Esophagus muscularis mucosa (tissue), 4 donors: Measurements from ENCODE around the gene ACADS. TPM values are rescaled to one million over a fixed set of nuclear protein-coding genes. Genes with fewer than 3 reads are reported as not detected.
A peak's percentile ranks its signal among the peaks of the same experiment; 100 is the strongest.

ENCODE experiments used
- DNase-seq: peaks from one replicate; pipeline ENCODE4 v3.0.0-alpha.2; 2017; ENCODE audit errors: extremely low spot score
- H3K27ac ChIP-seq, 4 donors: fragments of 200-600 bp; sonication (generic); replicated peaks in 1 of 4; 1 replicate in 3 of 4; 2 replicates in 1 of 4; pipeline ENCODE4 v1.5.1; 2016 to 2019; ENCODE audit warnings: mild to moderate bottlenecking in 1 of 4
- H3K27me3 ChIP-seq, 4 donors: fragments of 200-600 bp; sonication (generic); one replicate each; pipeline versions ENCODE4 v1.5.1 to v1.6.0; 2016 to 2019
- H3K36me3 ChIP-seq, 4 donors: fragments of 200-600 bp; sonication (generic); one replicate each; pipeline ENCODE4 v1.5.1; 2016 to 2019
- H3K4me1 ChIP-seq, 4 donors: fragments of 200-600 bp; sonication (generic); one replicate each; pipeline ENCODE4 v1.5.1; 2016 to 2019
- H3K4me3 ChIP-seq, 4 donors: fragments of 200-600 bp; sonication (generic); 1 replicate in 2 of 4; 2 replicates in 2 of 4; pipeline ENCODE4 v1.5.1; 2016 to 2019; ENCODE audit warnings: mild to moderate bottlenecking in 4 of 4, moderate library complexity in 1 of 4
- H3K9me3 ChIP-seq, 4 donors: fragments of 200-600 bp; sonication (generic); 1 replicate in 3 of 4; 2 replicates in 1 of 4; pipeline ENCODE4 v1.5.1; 2016 to 2019
- EP300 ChIP-seq: sonication (generic); formaldehyde crosslinking; IDR thresholded peaks from one replicate; pipeline ENCODE4 v1.6.1; 2017; ENCODE audit warnings: antibody characterized with exemption
- POLR2A ChIP-seq: fragments of 450-650 bp; IDR thresholded peaks from one replicate; pipeline ENCODE4 v1.6.1; 2017; ENCODE audit warnings: antibody characterized with exemption, moderate library complexity, mild to moderate bottlenecking, low read depth
- POLR2AphosphoS5 ChIP-seq, 2 donors: sonication (generic); formaldehyde crosslinking; IDR thresholded peaks; one replicate each; pipeline ENCODE4 v1.6.1; 2017; ENCODE audit warnings: antibody characterized with exemption in 2 of 2
- WGBS: methylation state at CpG from one replicate; pipeline ENCODE4 v1.1.5; 2018; 5-methylcytosine and 5-hydroxymethylcytosine counted together
- intact Hi-C: fragments of 100-400 bp; cut with DNase I; formaldehyde crosslinking; loops from one replicate; pipeline ENCODE4 v1.15.1; 2023
- total RNA-seq, 4 donors: library from RNA; depleted of rRNA; stranded (reverse); fragments of >200 nt; gene quantifications; one replicate each; pipeline versions ENCODE4 v1.1.0 to v1.2.1, GENCODE V29; 2016
- TF ChIP-seq, protein P1 (sequence below), 3 experiments: fragments of 200-600 bp in 2 of 3; fragments of 450-650 bp in 1 of 3; sonication (generic) in 2 of 3; IDR thresholded peaks; one replicate each; pipeline ENCODE4 v1.5.1; 2017 to 2019; ENCODE audit warnings: antibody characterized with exemption in 3 of 3, mild to moderate bottlenecking in 2 of 3, moderate library complexity in 1 of 3

ACADS gene
- total RNA-seq, 4 donors from 2014 or later = 31.6 to 64.2 (median 46.0) TPM

DNA sequence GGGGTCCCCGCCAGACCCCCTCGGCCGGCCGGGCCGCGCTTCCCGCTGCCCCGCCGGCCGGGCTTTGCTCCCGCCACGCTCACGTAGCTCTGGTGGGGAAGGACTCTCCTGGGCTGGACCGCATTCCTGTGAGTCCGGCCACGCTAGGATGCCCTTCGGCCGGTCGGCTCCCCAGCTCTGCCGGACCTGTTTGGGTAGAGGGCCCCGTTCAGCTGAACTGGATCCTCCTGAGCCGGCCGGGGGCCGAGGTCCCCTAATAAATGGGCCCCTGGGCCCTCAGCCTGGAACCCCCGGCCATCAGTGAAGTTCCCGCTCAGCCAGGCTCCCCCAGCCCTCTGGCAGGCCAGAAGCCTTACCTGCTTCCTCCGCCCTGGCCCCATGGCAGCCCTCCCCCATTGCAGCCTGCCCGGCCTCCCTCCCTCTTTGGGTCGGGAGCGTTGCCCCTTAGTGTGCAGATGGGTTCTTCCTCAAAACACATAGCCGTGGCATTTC lies 14.8 kb upstream of the ACADS start:
- WGBS = 0% methylated on average over 5 of the region's 31 CpGs
- intact Hi-C loops = loop anchor here (2.0 kb wide), 1 partner anchor 22 kb away; no protein-coding TSS in a partner anchor
- no peaks in the 10 kb centered on the region for H3K27me3 ChIP-seq
- no peaks in the 10 kb centered on the region for H3K9me3 ChIP-seq
- peak overlapping the region; percentile 89 to 93 (median 91) for H3K27ac ChIP-seq
- no peak for TF ChIP-seq POLR2AphosphoS5 (IDR thresholded peaks at IDR 0.05)
- no peak for TF ChIP-seq EP300
- TF ChIP-seq, protein P1, sequence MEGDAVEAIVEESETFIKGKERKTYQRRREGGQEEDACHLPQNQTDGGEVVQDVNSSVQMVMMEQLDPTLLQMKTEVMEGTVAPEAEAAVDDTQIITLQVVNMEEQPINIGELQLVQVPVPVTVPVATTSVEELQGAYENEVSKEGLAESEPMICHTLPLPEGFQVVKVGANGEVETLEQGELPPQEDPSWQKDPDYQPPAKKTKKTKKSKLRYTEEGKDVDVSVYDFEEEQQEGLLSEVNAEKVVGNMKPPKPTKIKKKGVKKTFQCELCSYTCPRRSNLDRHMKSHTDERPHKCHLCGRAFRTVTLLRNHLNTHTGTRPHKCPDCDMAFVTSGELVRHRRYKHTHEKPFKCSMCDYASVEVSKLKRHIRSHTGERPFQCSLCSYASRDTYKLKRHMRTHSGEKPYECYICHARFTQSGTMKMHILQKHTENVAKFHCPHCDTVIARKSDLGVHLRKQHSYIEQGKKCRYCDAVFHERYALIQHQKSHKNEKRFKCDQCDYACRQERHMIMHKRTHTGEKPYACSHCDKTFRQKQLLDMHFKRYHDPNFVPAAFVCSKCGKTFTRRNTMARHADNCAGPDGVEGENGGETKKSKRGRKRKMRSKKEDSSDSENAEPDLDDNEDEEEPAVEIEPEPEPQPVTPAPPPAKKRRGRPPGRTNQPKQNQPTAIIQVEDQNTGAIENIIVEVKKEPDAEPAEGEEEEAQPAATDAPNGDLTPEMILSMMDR (IDR thresholded peaks at IDR 0.05) = no peak
- no peak for TF ChIP-seq POLR2A
- peaks cover 0 to 27% (median 25%) of the 10 kb centered on the region in 4 donors for H3K36me3 ChIP-seq
- H3K4me1 ChIP-seq = peaks cover 17 to 36% (median 34%) of the 10 kb centered on the region in 4 donors
- no peak for DNase-seq
- H3K4me3 ChIP-seq = peak overlapping the region; percentile 70 to 97 (median 80)

DNA sequence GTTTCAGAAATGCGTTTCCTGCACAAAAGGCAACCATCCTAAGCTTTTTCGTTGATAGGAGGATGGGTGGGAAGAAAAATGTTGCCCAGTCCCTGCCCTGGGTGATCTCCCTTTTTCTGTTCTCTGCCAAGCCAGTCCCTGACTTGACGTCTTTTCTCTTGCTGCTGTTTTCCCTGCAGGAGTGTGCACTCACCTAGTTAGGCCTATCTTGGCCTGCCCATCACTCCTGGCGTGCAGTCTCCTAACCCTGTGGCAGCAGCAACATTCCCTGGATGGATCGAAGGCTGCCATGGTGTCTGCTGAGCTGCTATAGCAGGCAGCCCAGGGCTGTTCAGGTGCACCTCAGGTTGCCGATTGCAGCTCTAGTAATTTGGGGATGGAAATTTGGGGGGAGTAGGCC lies 14.2 kb upstream of the ACADS start:
- intact Hi-C loops = loop anchor here (2.0 kb wide), 1 partner anchor 23 kb away; no protein-coding TSS in a partner anchor
- Histone ChIP-seq H3K27ac (peak overlapping the region; percentile 89 to 93 (median 91)), H3K36me3 (peaks cover 2 to 33% (median 30%) of the 10 kb centered on the region in 4 donors), H3K9me3 (no peaks in the 10 kb centered on the region), H3K4me1 (peaks cover 17 to 37% (median 34%) of the 10 kb centered on the region in 4 donors), H3K27me3 (no peaks in the 10 kb centered on the region), H3K4me3 (peak overlapping the region; percentile 70 to 97 (median 80))
- WGBS = 39% methylated on average over 6 of the region's 6 CpGs
- no peak for TF ChIP-seq POLR2AphosphoS5 (IDR thresholded peaks at IDR 0.05)
- TF ChIP-seq POLR2A = no peak
- TF ChIP-seq EP300 = no peak
- TF ChIP-seq, protein P1 (IDR thresholded peaks at IDR 0.05) = no peak
- no peak for DNase-seq

DNA sequence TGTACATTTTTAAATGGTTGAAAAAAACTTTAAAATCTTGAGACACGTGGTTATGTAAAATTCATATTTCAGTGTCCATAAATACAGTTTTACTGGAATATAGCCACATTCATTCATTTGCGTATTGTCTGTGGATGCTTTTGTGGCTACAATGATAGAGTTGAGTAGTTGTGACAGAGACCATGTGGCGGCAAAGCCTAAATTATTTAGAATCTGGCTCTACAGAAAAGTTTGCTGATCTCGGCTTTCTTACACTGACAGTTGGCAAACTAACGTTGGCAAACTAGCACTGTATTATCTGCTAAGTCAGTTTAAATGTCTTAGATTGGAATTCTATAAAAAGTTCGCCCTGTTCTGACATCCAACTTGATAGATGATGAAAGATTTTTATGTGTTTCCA lies 13.0 kb upstream of the ACADS start:
- no peak for DNase-seq
- Histone ChIP-seq H3K9me3 (no peaks in the 10 kb centered on the region), H3K4me3 (no peak overlapping the region), H3K4me1 (peaks cover 17 to 37% (median 34%) of the 10 kb centered on the region in 4 donors), H3K27me3 (no peaks in the 10 kb centered on the region), H3K36me3 (peaks cover 13 to 45% (median 42%) of the 10 kb centered on the region in 4 donors), H3K27ac (no peak overlapping the region)
- intact Hi-C loops = loop anchor here (2.0 kb wide), 1 partner anchor 130 kb away; no protein-coding TSS in a partner anchor
- no peak for TF ChIP-seq POLR2AphosphoS5 (IDR thresholded peaks at IDR 0.05)
- TF ChIP-seq POLR2A = no peak
- TF ChIP-seq EP300 = no peak
- TF ChIP-seq, protein P1 (IDR thresholded peaks at IDR 0.05) = no peak
- WGBS = 70% methylated on average over 6 of the region's 6 CpGs

DNA sequence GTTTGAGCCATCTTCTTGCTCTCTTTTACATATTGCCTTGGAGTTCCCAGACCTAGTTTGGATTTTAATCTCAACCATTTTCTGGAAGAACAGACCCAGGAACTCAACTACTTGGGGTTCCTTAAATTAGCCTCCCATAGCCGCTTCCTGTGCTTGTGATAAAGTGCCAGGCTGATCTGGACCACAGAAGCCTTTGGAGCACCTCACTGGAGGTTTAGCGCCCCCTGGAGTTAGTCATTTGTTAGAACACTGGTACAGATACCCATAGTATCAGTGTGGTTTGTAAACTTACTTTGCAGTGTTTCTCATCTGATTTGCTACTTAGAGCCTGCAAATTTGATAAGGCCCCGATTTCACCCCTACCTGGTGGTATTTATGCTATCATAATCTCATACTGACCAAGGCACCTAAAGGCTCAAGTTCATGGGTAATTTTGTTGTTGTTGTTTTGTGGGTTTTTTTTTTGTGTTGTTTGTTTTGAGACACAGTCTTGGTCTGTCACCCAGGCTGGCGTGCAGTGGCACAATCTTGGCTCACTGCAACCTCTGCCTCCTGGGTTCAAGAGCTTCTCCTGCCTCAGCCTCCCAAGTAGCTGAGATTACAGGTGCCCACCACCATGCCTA lies 11.7 kb upstream of the ACADS start:
- DNase-seq = no peak
- no peak overlapping the region for H3K27ac ChIP-seq
- H3K36me3 ChIP-seq = peaks cover 26 to 59% (median 56%) of the 10 kb centered on the region in 4 donors
- intact Hi-C loops = loop anchor here (2.0 kb wide), 2 partner anchors 65 to 131 kb away; no protein-coding TSS in a partner anchor
- no peaks in the 10 kb centered on the region for H3K27me3 ChIP-seq
- TF ChIP-seq, protein P1 (IDR thresholded peaks at IDR 0.05) = peak; percentile 82 to 85 (median 82)
- TF ChIP-seq POLR2AphosphoS5 (IDR thresholded peaks at IDR 0.05) (peak in 1 of 2 donors; percentile 34), EP300 (no peak), POLR2A (no peak)
- H3K9me3 ChIP-seq = no peaks in the 10 kb centered on the region
- 17% methylated on average over 4 of the region's 4 CpGs for WGBS
- H3K4me3 ChIP-seq = no peak overlapping the region
- peaks cover 17 to 37% (median 34%) of the 10 kb centered on the region in 4 donors for H3K4me1 ChIP-seq
